ENCODE results near the gene GDPD2.
A peak's percentile ranks its signal among the peaks of the same experiment; 100 is the strongest.

The GDPD2 gene

DNA sequence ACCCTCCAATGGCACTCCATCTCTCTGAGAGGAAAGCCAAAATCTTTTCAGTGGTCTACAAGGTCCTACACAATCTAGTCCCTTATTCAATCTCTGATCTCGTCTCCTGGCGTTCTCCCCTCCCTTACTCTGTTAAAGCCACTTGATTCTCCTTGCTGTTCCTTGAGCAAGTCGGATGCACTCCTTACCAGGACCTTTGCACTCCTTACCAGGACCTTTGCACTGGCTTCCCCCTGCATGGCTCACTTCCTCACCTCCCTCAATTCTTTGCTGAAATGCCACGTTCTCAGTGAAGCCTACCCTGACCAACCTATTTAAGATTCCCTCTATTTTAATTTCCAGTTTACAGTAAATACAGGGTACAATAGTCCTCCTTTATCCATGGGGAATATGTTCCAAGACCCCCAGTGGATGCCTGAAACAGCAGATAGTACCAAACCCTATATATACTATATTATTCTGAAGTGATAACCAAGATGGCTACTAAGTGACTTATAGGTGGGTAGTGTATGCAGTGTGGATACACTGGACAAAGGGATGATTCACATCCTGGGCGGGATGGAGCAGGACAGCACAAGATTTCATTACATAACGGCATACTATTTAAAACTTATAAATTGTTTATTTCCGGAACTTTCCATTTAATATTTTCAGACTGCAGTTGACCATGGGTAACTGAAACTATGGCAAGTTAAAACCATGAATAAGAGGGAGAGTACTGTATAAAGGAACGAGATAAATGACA, 15.0 kb downstream of the GDPD2 start:
- DNase-seq: no peak

DNA sequence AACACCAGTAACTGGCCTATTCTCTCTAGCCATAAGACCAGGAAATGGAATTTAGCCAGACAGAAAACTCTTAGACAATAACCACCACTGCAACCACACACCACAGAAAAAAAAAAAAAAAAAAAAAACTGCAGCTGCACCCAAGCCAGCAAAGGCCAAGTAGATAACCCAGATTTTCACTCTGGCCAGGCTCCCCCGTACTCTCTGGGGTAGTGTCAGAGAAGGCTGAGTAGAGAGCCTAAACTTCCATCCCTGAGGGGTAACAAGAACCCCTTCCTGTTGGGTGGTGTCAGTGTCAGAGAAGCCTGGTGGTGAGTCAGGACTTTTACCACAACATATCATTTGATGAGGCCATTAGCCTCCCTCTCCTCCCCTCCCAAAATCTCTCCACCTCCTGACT, 15.9 kb downstream of the GDPD2 start:
- DNase-seq: peak; percentile 41

DNA sequence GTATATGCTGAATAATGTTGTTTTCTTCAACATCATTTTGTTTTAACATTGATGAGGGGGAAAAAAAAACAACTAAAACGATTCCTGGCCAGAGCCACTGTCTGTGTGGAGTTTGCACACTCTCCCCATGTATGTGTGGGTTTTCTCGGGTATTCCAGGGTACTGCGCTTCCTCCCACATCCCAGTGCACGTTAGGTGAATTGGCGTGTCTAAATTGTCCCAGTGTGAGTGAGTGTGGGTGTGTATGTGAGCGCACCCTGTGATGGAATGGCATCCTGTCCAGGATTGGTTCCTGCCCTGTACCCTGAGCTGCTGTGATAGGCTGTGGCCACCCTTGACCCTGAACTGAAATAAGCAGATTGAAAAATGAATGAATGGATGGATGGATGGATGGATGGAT, 19.1 kb downstream of the GDPD2 start:
- DNase-seq: no peak

DNA sequence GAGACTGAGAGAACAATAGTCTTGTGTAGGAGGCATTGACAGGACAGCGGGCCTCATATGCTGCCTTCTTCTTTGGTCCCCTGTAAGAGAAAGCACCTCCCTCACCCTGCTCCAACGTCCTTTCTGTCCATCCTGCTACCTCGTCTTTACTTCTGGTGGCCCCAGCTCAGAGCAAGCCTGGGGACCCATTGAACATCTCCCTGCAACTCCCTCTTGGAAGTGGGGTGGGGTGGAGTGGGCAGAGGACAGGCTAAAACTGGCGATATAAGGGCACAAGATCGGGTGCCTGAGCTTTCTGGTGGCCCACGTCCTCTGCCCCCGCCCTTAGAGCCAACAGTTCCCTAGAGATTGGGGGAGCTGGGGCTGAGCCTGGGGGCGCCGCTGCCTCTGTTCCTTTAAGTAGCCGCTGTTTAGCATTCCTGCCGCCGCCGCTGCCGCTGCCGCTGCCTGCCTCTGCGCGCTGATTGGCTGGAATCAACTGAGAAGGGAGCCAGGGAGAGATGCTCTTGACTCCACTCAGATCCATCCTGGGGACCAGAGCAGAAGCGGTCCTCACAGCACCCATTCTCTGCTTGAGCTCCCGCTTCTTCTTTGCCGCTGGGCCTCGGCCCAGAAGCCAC, 21.3 kb downstream of the GDPD2 start, which contains the start of gene DLG3:
TSS of gene DLG3 (plus strand) at position 510 of the 620 bp plus-strand sequence. CDS start 367 bp downstream, outside the sequence.
- no peak for DNase-seq

DNA sequence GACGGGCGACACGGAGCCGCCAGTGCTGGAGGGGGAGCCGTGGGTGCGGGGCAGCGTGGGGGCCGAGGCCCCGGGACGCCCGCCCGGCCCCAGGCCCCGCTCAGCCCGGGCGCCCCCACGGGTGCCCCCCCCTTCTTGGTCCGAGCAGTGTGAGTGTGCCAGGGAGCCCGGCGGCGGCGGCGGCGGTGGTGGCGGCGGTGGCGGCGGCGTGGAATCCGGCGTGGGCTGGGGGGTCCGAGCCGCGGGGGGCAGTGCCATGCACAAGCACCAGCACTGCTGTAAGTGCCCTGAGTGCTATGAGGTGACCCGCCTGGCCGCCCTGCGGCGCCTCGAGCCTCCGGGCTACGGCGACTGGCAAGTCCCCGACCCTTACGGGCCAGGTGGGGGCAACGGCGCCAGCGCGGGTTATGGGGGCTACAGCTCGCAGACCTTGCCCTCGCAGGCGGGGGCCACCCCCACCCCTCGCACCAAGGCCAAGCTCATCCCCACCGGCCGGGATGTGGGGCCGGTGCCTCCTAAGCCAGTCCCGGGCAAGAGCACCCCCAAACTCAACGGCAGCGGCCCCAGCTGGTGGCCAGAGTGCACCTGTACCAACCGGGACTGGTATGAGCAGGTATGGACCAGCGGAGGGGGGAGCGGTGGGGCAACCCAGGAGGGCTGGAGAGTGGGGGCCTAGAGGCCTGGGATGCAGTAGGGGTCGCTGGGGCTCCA, 22.0 kb downstream of the GDPD2 start:
- no peak for DNase-seq

DNA sequence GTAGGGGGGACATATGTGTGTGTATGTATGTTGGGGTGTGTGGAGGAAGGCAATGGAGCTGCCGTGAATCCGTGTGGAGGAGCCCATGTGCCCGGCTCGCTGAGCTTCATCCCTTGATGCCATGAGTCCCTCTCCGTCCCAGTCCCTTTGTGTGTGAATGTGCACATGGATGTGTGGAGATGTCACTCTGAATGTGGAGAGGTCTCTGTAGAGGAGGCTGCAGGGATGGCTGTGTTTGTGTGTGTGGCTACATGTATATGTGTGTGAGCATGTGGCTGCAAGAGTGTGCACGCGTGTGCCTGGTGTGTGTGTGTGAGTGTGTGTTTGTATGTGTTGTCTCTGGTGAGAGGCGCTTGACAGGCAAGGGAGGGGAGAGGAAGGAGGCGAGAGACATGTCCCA, 22.8 kb downstream of the GDPD2 start:
- no peak for DNase-seq

DNA sequence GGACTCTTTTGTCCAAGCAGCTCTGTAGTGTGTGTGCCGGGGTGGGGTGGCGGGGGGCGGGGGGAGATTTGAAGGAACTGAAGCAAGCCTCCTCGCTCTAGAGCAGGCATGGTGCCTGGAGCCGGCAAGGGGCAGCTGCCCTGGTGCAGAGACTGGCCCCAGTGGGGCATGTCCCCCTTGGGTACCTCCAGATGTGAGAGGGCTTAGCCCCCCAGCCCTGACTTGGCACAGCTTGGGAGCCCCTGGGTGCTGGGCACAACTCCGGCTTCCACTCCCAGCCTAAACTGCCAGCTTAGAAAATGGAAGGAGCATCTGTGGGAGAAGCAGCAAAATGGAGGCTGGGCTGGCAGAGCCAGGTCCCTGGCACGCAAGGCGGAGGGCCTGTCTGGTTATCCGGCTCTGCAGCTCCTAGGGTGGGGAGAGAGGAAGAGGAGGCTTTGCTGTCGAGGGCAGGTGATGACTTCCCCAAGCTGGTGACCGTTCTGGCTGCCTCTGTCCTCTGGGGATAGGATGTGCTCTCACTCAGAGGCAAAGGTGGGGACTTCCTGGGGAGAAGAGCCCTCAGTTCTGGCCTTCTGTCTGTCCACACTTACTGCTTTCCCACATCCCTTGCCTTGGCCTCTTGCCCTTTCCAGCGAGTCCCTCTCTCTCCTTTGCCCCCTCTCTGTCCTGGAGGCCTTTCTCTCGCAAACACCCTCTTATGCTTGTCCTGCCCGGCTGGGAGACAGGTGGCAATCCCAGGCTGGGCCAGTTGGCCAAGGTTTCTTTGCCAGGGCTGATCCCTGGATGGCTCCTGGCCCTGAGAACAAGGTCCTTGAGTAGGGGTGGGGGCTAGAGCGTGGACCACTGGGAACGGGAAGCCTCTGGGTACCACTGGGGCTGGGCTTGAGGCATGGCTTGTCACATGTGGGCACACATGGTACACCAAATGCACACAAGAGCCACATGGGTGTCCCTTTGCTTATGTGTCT, 23.6 kb downstream of the GDPD2 start:
- no peak for DNase-seq

DNA sequence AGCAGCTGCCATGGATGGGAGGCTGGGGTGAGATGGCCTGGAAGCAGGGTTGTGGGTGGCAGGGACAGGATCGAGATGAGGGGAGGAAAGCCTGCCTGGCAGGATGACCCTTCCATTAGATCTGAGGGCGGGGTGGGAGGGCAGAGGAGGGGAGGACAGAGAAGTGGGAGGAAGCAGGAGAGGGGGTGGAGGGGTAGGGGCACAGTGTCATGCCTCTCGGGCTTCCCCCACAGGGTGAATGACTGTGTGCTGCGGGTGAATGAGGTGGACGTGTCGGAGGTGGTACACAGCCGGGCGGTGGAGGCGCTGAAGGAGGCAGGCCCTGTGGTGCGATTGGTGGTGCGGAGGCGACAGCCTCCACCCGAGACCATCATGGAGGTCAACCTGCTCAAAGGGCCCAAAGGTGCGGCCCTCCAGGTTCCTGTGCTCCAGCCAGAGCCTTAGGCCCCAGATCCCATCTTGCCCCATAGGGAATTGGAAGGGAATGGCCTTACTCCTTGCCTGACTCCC, 26.4 kb downstream of the GDPD2 start:
- DNase-seq: no peak

DNA sequence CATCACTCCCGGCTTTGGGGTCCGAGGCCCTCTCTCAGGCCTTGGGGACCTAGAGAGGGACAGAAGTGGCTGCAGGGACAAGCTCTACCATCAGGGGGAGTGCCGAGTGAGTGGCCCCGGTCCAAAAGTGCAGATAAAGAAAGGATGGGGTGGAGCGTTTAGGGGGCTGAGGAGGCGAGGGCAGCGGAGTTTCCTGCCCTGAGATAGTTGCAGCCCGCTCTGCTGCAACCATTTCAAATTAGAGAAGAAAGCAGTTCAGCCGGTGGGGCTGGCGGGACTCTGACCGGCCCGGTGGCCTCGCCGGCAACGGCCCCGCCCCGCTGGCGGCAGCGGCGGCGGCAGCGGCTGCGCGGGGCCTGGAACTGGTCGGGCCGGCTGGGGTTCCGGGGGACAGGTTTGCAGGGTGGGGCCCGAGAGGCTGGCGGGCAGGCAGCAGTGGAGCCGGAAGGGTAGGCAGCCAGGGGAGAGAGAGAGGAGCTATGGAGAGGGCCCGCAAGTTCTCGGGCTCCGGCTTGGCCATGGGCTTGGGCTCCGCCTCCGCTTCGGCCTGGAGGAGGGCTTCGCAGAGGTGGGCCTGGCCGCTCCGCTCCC, 29.1 kb downstream of the GDPD2 start:
- peak; percentile 75 for DNase-seq

DNA sequence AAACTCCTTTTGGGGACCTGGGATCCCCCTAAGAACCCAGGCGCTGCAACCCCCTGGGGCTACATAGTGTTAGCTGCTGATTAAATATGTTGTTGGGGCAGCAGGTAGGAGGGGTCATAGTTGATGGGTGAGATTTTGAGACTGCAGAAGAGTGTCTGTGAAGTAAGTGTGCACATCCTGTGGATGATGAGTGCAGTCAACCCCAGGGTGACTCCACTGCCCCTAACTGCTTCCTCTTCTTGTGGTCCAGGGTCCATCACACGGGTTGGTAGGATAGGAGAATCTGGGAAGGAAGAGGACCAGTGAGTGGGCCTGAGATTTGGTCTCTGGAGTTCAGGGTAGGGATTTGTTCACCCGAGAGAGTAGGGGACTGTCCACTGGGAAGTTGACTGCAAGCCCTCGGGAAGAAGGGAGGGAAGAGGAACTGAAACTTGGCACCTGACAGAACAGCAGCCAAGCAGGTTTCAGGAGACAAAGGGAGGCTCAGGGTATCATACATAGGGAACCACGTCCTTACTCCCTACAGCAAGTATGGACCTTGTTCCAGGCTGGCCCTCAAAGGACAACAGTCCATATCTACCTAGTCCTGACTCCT, 30.0 kb downstream of the GDPD2 start:
- no peak for DNase-seq

DNA sequence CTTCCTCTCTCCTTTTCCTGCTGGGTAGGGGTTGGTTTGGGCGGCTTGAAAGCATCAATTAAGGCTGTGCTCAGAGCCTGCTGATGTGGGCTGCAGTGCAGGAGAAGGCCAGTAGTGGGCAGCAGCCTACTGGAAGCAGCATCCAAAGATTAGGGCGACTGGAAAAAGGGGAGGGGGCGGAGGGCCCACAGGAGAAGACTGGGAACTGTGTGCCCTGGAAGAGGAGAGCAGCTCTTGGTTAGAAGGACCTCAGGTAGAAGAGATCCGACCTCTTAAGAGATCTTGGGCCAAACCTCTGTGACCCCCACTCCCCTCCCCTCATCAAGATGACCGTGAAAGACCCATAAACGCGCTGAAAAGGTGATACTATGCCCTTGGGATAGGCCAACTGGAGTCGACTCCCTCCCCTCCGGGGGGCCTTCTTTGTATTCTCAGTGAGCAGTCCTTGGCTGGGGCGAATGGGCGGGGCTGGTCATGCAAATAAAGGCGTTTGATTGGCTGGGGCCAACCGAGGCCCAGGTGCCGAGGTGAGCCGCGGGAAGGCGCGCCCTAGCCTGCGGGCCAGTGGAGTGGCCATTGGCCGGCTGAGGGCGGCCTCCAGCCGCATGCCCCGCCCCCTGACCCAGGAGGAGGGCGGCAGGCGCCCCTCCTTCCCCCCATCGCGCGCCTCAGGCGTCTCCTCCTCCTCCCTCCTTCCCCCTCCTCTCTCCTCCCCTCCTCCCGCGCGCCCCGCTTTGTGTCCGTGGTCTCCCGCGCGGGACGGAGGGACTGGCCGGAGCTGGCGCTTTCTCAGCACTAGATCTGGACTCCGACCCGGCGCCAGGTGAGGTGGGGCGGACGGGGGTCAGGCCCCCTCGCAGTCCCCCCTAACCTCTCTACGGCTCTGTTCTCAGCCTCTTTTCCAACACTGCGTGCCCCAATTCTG, 31.6 kb downstream of the GDPD2 start:
- DNase-seq: peak; percentile 64

DNA sequence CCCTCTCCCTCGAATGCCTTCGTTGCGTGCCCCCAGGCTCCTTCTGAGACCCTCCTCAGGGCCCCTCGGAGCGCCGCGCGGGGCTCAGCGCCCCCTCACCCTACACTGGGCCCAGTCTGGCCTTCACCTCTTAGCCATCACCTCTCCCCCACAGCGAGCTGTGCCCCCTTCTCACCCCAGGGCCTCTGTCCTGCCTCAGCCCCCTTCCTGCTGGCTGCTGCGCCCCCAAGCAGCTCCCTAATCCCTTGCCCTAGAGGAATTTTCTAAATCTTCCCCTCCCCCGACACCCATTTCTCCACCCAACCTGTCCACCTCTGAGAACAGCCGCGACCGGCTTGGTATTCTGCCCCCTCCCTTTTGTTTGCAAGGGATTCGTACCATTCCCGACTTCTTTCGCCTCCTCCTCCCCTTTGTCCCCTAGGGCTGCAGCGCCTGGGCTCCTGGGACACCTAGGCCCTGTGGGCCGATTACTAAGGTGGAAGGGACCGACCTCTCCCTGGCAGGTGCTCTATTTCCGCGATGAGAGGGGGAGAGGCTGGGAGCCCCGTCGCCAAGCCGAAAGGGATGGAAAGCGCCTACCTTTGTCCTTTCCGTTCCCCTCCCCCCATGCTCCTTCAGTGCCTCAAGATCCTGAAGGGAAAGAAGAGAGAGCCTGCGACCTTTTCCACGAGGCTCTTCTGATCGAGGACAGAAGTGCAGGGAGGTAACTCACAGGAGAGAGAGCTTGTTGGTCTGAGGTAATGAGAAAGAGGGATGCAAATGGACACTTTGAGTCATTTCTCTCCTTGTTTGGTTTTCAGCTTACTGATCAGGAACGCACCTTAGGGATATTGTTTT, 32.5 kb downstream of the GDPD2 start:
- no peak for DNase-seq

DNA sequence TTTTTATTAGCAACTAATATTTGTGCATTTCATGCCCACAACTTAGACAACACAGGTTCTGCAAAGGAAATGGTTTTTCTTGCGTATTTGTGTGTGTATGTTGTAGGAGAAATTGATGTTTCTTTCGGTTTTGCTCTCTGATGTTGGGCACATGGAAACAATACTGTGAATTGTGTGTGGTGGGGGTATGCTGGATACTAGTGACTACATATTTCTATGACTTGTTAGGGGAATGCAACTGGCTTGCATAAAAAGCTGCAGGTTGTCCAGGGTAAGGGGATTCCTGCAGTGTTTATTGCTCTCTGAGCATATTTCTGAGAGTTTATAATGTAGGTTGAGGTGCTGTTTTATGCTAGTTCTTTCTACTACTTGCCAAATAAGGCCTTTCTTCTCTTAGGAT, 33.1 kb downstream of the GDPD2 start:
- no peak for DNase-seq

DNA sequence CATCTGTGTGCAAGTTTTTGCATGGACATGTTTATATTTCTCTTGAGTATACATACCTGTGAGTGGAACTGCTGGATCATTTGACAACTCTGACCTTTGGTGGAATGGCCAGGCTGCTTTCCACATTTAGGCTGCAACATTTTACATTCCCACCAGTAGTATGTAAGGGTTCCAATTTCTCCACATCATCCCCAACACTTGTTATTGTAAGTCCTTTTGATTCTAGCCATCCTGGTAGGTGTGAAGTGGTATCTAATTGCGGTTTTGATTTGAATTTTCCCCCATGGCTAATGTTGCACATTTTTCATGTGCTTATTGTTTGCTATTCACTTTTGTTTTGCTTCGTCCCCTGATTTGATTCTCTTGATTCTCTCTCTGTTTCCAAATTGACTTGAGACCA, 37.9 kb downstream of the GDPD2 start:
- no peak for DNase-seq

DNA sequence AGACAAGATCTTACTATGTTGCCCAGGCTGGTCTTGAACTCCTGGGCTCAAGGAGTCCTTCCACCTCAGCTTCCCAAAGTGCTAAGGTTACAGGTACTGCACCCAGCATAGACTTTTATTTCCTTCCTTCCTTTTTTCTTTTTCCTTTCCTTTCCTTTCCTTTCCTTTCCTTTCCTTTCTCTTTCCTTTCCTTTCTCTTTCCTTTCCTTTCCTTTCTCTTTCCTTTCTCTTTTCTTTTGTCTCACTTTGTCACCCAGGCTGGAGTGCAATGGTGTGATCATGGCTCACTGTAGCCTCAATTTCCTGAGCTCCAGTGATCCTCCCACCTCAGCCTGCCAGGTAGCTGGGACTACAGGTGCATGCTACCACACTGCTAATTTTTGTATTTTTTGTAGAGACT, 40.9 kb downstream of the GDPD2 start:
- DNase-seq: no peak

DNA sequence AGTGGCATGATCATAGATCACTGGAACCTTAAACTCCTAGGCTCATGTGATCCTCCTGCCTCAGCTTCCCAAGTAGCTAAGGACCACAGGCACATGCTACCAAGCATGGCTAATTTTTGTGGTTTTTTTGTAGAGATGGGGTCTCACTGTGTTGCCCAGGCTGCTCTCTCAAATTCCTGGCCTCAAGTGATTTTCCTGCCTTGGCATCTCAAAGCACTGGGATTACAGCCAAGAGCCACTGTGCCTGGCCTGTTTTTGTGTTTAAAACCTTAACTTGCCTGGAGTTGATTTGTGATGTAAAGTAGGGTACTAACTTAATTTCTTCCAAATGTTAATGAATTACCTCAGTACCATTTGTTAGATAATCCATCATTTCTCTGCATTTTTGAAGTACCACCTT, 43.9 kb downstream of the GDPD2 start:
- DNase-seq: no peak

DNA sequence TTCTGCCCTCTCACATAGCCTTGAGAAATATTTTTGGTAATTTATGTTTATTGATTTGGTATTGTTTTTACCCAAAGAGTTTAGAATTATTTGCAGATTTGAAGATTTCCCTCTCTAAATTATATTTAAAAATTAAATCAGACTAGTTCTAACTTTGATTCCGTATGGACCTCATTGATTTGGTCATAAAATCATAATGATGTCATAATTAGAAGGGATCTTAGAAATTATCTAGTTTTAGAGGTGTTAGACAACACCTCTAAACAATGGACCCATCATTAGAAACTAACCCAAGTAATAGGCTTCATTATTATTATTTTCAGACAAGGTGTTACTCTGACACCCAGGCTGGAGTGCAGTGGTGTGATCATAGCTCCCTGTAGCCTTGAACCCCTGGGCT, 45.6 kb downstream of the GDPD2 start:
- DNase-seq: no peak

DNA sequence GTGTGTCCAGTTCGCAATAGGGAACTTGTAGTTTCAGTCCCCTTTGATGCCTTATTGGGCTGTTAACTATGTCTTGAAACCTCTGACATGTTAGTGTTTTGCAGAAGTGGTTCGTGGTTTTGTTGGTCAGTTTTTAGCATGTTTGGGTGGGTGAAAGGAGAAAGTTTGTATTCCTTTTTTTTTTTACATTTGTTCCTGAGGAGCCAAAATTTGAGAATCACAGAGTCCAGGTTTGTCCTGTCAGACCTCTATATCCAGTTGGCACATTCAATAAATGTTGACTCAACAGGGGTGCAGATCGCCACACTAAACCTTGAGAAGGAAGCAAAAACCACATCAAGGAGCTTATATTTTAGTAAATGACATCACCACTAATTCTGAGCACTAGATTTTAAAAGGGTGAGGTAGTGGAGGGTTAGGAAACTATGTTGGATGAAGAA, 47.8 kb downstream of the GDPD2 start:
- DNase-seq: no peak

DNA sequence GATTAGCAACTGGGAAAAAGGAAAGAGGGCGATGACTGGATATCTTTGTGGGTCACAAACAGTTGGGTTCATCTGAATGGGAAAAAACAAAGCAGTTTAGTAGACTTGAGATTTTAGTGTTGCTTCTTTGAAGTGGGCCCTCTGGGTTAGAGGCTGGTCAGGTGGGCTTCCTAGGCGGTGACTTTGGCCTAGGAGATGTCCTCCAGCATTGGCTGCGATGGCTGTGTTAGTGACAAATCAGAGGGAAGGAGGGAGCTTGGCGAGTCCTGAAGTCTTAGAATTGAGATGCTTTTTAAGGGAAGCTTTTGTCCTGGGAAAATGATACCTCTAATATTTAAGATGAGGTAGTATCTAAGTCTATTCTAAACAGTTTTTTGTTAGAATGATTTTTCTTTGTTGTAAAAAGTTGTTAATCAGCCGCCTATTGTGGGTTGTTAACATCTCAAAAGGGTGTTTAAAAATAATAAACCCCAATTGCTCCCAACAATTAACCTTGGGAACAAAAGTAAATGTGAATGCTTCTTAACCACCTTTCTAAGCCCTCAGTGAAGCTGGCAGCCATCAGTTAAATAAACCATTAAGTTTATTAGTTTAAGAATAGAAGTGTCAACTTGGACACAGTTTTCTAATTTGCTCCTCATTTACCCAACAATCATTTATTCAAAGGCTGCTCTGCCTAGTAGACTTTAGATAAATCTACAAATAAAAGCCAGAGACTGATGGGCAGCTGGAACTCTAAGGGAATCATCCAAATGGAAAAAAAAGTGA, 53.2 kb downstream of the GDPD2 start:
- DNase-seq: no peak
